Measurements from ENCODE around the gene DR1.
"Not testable (repeated sequence)": the region's sequence is repeated elsewhere in the genome, so short reads cannot be mapped to it uniquely, and the experiment has no call there.

The DR1 gene

DNA sequence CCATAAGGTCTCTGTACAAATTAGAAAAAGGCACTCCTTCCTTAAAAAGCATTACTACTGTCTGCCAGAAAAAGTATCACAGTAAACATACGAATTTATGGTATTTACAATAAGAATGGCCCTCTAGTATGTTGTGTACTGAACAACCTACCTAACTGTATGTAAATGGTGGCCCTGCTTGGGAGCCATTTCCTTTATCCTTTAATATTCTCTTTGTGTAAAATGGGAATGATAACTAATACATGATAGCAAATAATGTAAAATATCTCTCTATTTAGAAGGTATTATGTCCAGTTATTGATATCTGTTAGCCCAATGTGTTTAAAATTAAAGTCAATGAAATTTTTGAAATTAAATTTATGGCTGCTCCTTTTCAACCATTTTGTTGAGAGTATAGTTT is 5.2 kb downstream of the DR1 start:
- Histone ChIP-seq H4K91ac (ENCODE audit: low read length) (no peak overlapping the region), H3K4me2 (ENCODE audit: low read length, poor library complexity, severe bottlenecking) (no peak overlapping the region), H4K8ac (ENCODE audit: low read length) (no peak overlapping the region), H2BK15ac (ENCODE audit: low read depth, poor library complexity, severe bottlenecking) (no peak overlapping the region), H3K9me3 (ENCODE audit: control insufficient read depth, low read length) (no peaks in the 10 kb centered on the region), H3K27me3 (ENCODE audit: control insufficient read depth in 1 of 2, insufficient read depth in 1 of 2, low read length in 2 of 2) (no peaks in the 10 kb centered on the region), H3K18ac (ENCODE audit: low read depth in 1 of 2, low read length in 2 of 2) (no peak overlapping the region), H3K4me1 (ENCODE audit: control insufficient read depth, insufficient read depth, low read depth, low read length) (peaks cover 3% of the 10 kb centered on the region), H2BK120ac (ENCODE audit: low read depth, low read length) (no peak overlapping the region), H2AK5ac (ENCODE audit: low read length, severe bottlenecking) (no peak overlapping the region), H3K4ac (ENCODE audit: low read depth in 1 of 2, low read length in 2 of 2) (no peak overlapping the region), H3K27ac (ENCODE audit: low read length, poor library complexity, severe bottlenecking) (no peak overlapping the region), H3K79me1 (replicated peaks; ENCODE audit: low read length, poor library complexity, severe bottlenecking) (peaks cover 2% of the 10 kb centered on the region), H3K4me3 (ENCODE audit: insufficient read depth in 1 of 2, low read depth in 1 of 2, low read length in 2 of 2) (peak overlapping the region in 1 of 2 experiments; percentile 38), H2AFZ (ENCODE audit: low read depth, low read length) (no peak overlapping the region), H2BK12ac (ENCODE audit: low read length in 2 of 2) (no peak overlapping the region), H3K36me3 (ENCODE audit: control insufficient read depth in 1 of 2, insufficient read depth in 2 of 2, low read depth in 1 of 2, low read length in 2 of 2) (peaks cover 0 to 25% of the 10 kb centered on the region in 2 experiments), H3K9ac (ENCODE audit: low read length) (peak overlapping the region; percentile 27), H3K23ac (ENCODE audit: low read length in 2 of 2) (no peak overlapping the region), H3K14ac (ENCODE audit: low read length in 2 of 2) (no peak overlapping the region), H2BK5ac (ENCODE audit: low read depth, low read length, poor library complexity, severe bottlenecking) (no peak overlapping the region)
- WGBS, result no CpG with 5 or more reads among the region's 1 CpG
- DNase-seq, result no peak

- not testable (repeated sequence) for H3K9me3 ChIP-seq (ENCODE audit: control insufficient read depth, low read length)
Observed at GRCh38 chr1:93351346-93351745, 5.6 kb downstream of the DR1 start.

GRCh38 chr1:93352376-93352775 is 6.7 kb downstream of the DR1 start:
- no peak overlapping the region for H3K18ac ChIP-seq (ENCODE audit: low read depth in 1 of 2, low read length in 2 of 2)
- no peak overlapping the region for H2BK120ac ChIP-seq (ENCODE audit: low read depth, low read length)
- no peak overlapping the region for H3K27ac ChIP-seq (ENCODE audit: low read length, poor library complexity, severe bottlenecking)
- H3K9me3 ChIP-seq (ENCODE audit: control insufficient read depth, low read length), result no peaks in the 10 kb centered on the region
- no peak overlapping the region for H2AK5ac ChIP-seq (ENCODE audit: low read length, severe bottlenecking)
- peaks cover 3% of the 10 kb centered on the region for H3K4me1 ChIP-seq (ENCODE audit: control insufficient read depth, insufficient read depth, low read depth, low read length)
- peaks cover 8 to 37% of the 10 kb centered on the region in 2 experiments for H3K36me3 ChIP-seq (ENCODE audit: control insufficient read depth in 1 of 2, insufficient read depth in 2 of 2, low read depth in 1 of 2, low read length in 2 of 2)
- no peak overlapping the region for H2BK5ac ChIP-seq (ENCODE audit: low read depth, low read length, poor library complexity, severe bottlenecking)
- H2BK12ac ChIP-seq (ENCODE audit: low read length in 2 of 2), result no peak overlapping the region
- H4K8ac ChIP-seq (ENCODE audit: low read length), result no peak overlapping the region
- no peak overlapping the region for H3K4ac ChIP-seq (ENCODE audit: low read depth in 1 of 2, low read length in 2 of 2)
- no peak overlapping the region for H3K23ac ChIP-seq (ENCODE audit: low read length in 2 of 2)
- peaks cover 3% of the 10 kb centered on the region for H3K79me1 ChIP-seq (replicated peaks; ENCODE audit: low read length, poor library complexity, severe bottlenecking)
- no peak overlapping the region for H3K4me3 ChIP-seq (ENCODE audit: insufficient read depth in 1 of 2, low read depth in 1 of 2, low read length in 2 of 2)
- H3K4me2 ChIP-seq (ENCODE audit: low read length, poor library complexity, severe bottlenecking), result no peak overlapping the region
- no peak overlapping the region for H2BK15ac ChIP-seq (ENCODE audit: low read depth, poor library complexity, severe bottlenecking)
- no peak overlapping the region for H3K9ac ChIP-seq (ENCODE audit: low read length)
- no peak overlapping the region for H4K91ac ChIP-seq (ENCODE audit: low read length)
- no peak overlapping the region for H2AFZ ChIP-seq (ENCODE audit: low read depth, low read length)
- no peak overlapping the region for H3K14ac ChIP-seq (ENCODE audit: low read length in 2 of 2)
- no peaks in the 10 kb centered on the region for H3K27me3 ChIP-seq (ENCODE audit: control insufficient read depth in 1 of 2, insufficient read depth in 1 of 2, low read length in 2 of 2)
- no peak for DNase-seq

More at GRCh38 chr1:93351346-93351745, 5.6 kb downstream of the DR1 start:
- not testable (repeated sequence) for H2BK120ac ChIP-seq (ENCODE audit: low read depth, low read length); H3K18ac ChIP-seq (ENCODE audit: low read depth in 1 of 2, low read length in 2 of 2); H3K14ac ChIP-seq (ENCODE audit: low read length in 2 of 2); H2AK5ac ChIP-seq (ENCODE audit: low read length, severe bottlenecking); H3K4me2 ChIP-seq (ENCODE audit: low read length, poor library complexity, severe bottlenecking); H3K27me3 ChIP-seq (ENCODE audit: control insufficient read depth in 1 of 2, insufficient read depth in 1 of 2, low read length in 2 of 2); H4K91ac ChIP-seq (ENCODE audit: low read length); H3K4ac ChIP-seq (ENCODE audit: low read depth in 1 of 2, low read length in 2 of 2); H3K4me3 ChIP-seq (ENCODE audit: insufficient read depth in 1 of 2, low read depth in 1 of 2, low read length in 2 of 2); H4K8ac ChIP-seq (ENCODE audit: low read length); H3K23ac ChIP-seq (ENCODE audit: low read length in 2 of 2); H3K9ac ChIP-seq (ENCODE audit: low read length); H2BK15ac ChIP-seq (ENCODE audit: low read depth, poor library complexity, severe bottlenecking); H2AFZ ChIP-seq (ENCODE audit: low read depth, low read length); DNase-seq; H3K4me1 ChIP-seq (ENCODE audit: control insufficient read depth, insufficient read depth, low read depth, low read length); H2BK5ac ChIP-seq (ENCODE audit: low read depth, low read length, poor library complexity, severe bottlenecking); H3K79me1 ChIP-seq (replicated peaks; ENCODE audit: low read length, poor library complexity, severe bottlenecking); H2BK12ac ChIP-seq (ENCODE audit: low read length in 2 of 2); H3K27ac ChIP-seq (ENCODE audit: low read length, poor library complexity, severe bottlenecking)
- 99% methylated on average over 7 of the region's 7 CpGs for WGBS
- H3K36me3 ChIP-seq (ENCODE audit: control insufficient read depth in 1 of 2, insufficient read depth in 2 of 2, low read depth in 1 of 2, low read length in 2 of 2), result peaks cover 3 to 29% of the 10 kb centered on the region in 2 experiments

- Histone ChIP-seq H3K14ac (ENCODE audit: low read length in 2 of 2) (no peak overlapping the region), H3K23ac (ENCODE audit: low read length in 2 of 2) (no peak overlapping the region), H3K79me1 (replicated peaks; ENCODE audit: low read length, poor library complexity, severe bottlenecking) (peaks cover 6% of the 10 kb centered on the region), H3K9ac (ENCODE audit: low read length) (peak overlapping the region; percentile 75), H3K27me3 (ENCODE audit: control insufficient read depth in 1 of 2, insufficient read depth in 1 of 2, low read length in 2 of 2) (no peaks in the 10 kb centered on the region), H3K27ac (ENCODE audit: low read length, poor library complexity, severe bottlenecking) (no peak overlapping the region), H3K36me3 (ENCODE audit: control insufficient read depth in 1 of 2, insufficient read depth in 2 of 2, low read depth in 1 of 2, low read length in 2 of 2) (peaks cover 10 to 46% of the 10 kb centered on the region in 2 experiments), H3K4me2 (ENCODE audit: low read length, poor library complexity, severe bottlenecking) (no peak overlapping the region), H4K91ac (ENCODE audit: low read length) (no peak overlapping the region), H4K8ac (ENCODE audit: low read length) (no peak overlapping the region), H2AFZ (ENCODE audit: low read depth, low read length) (no peak overlapping the region), H3K4me1 (ENCODE audit: control insufficient read depth, insufficient read depth, low read depth, low read length) (peaks cover 3% of the 10 kb centered on the region), H2BK15ac (ENCODE audit: low read depth, poor library complexity, severe bottlenecking) (no peak overlapping the region), H2BK12ac (ENCODE audit: low read length in 2 of 2) (no peak overlapping the region), H2AK5ac (ENCODE audit: low read length, severe bottlenecking) (no peak overlapping the region), H3K18ac (ENCODE audit: low read depth in 1 of 2, low read length in 2 of 2) (no peak overlapping the region), H2BK120ac (ENCODE audit: low read depth, low read length) (no peak overlapping the region), H2BK5ac (ENCODE audit: low read depth, low read length, poor library complexity, severe bottlenecking) (no peak overlapping the region), H3K4ac (ENCODE audit: low read depth in 1 of 2, low read length in 2 of 2) (no peak overlapping the region), H3K9me3 (ENCODE audit: control insufficient read depth, low read length) (no peaks in the 10 kb centered on the region), H3K4me3 (ENCODE audit: insufficient read depth in 1 of 2, low read depth in 1 of 2, low read length in 2 of 2) (no peak overlapping the region)
- WGBS, result no CpG with 5 or more reads among the region's 1 CpG
- DNase-seq, result no peak
Observed at GRCh38 chr1:93353286-93353685, 7.6 kb downstream of the DR1 start.
